Measurements from ENCODE around the gene BIRC7.

DNA sequence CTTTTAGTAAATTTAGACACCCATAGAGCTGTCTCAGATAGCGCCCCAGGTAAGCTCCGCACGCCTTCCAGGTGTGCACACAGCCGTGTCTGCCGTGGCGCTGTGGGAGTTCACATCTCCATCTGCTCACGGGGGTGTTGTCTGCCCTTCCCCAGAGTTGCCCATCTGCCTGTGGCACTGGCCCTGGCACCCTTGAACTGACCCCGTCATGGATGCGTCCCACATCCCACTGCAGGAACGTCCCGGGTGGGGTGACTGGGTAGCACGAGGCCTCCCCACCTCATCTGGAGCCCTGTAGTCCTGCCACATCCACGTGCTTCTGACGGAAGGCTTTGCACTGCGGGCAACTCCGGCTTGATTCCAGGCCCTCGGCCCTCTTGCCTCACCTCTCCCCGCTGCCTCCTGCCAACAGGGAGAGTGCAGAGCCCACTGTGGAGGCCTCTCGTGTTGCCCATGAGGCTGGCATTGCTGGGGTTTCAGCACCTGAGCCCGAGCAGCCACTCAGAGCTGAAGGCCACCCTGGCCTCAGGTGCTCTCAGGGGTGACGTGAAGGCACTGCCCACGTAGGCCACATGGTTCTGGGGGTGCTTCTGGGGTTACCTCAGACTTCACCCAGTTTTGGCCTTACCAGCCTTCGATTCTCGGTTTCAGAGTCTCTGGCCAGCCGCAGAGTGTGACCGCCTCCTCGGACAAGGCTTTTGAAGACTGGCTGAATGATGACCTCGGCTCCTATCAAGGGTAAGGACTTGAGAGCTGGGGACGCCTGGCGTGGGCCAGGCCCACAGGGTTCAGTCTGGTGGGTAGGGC is 42.0 kb downstream of the BIRC7 start:
- TF ChIP-seq, protein P1, sequence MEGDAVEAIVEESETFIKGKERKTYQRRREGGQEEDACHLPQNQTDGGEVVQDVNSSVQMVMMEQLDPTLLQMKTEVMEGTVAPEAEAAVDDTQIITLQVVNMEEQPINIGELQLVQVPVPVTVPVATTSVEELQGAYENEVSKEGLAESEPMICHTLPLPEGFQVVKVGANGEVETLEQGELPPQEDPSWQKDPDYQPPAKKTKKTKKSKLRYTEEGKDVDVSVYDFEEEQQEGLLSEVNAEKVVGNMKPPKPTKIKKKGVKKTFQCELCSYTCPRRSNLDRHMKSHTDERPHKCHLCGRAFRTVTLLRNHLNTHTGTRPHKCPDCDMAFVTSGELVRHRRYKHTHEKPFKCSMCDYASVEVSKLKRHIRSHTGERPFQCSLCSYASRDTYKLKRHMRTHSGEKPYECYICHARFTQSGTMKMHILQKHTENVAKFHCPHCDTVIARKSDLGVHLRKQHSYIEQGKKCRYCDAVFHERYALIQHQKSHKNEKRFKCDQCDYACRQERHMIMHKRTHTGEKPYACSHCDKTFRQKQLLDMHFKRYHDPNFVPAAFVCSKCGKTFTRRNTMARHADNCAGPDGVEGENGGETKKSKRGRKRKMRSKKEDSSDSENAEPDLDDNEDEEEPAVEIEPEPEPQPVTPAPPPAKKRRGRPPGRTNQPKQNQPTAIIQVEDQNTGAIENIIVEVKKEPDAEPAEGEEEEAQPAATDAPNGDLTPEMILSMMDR (conservative IDR thresholded peaks at IDR 0.05): no peak
- no peak for TF ChIP-seq EZH2 (IDR thresholded peaks at IDR 0.05; ENCODE audit: low read depth)
